Loucy (cell line): ENCODE results near the gene DMWD.

Experiments
- H2AFZ ChIP-seq: fragments of 200-600 bp; sonication (generic); 2 replicates; pipeline ENCODE4 v1.6.0; 2016; ENCODE audit warnings: antibody characterized with exemption, mild to moderate bottlenecking, low read length, moderate library complexity
- H3F3A ChIP-seq: fragments of 200-600 bp; 2 replicates; pipeline ENCODE4 v1.6.0; 2016; ENCODE audit warnings: antibody characterized with exemption, low read depth, mild to moderate bottlenecking
- H3K27me3 ChIP-seq: fragments of 200-600 bp; sonication (generic); 2 replicates; pipeline ENCODE4 v1.6.1; 2014; ENCODE audit warnings: low read length, mild to moderate bottlenecking; ENCODE audit not compliant: insufficient read depth, poor library complexity, severe bottlenecking
- H3K36me3 ChIP-seq: fragments of 200-600 bp; sonication (generic); 2 replicates; pipeline ENCODE4 v1.6.1; 2016; ENCODE audit warnings: low read length; ENCODE audit not compliant: insufficient read depth
- H3K4me1 ChIP-seq: fragments of 200-600 bp; sonication (generic); 2 replicates; pipeline ENCODE4 v1.5.1; 2014; ENCODE audit warnings: low read length, mild to moderate bottlenecking; ENCODE audit not compliant: insufficient read depth, poor library complexity, severe bottlenecking
- H3K4me2 ChIP-seq: fragments of 200-600 bp; sonication (generic); 2 replicates; pipeline ENCODE4 v1.6.0; 2014; ENCODE audit warnings: antibody characterized with exemption, low read length, low read depth, mild to moderate bottlenecking; ENCODE audit not compliant: poor library complexity, severe bottlenecking
- H3K4me3 ChIP-seq: fragments of 200-600 bp; sonication (generic); 2 replicates; pipeline ENCODE4 v1.5.1; 2014; ENCODE audit warnings: low read length, mild to moderate bottlenecking, mixed read lengths; ENCODE audit not compliant: poor library complexity, severe bottlenecking
- H3K79me2 ChIP-seq: fragments of 200-600 bp; sonication (generic); 2 replicates; pipeline ENCODE4 v1.6.1; 2014; ENCODE audit warnings: low read length; ENCODE audit not compliant: insufficient read depth
- H3K9ac ChIP-seq: fragments of 200-600 bp; sonication (generic); 2 replicates; pipeline ENCODE4 v1.6.0; 2014; ENCODE audit warnings: mild to moderate bottlenecking, low read depth, low read length, moderate library complexity; ENCODE audit not compliant: poor library complexity, severe bottlenecking
- H3K9me2 ChIP-seq: fragments of 200-600 bp; sonication (generic); replicated peaks from 2 replicates; pipeline ENCODE4 v1.6.1; 2016; ENCODE audit warnings: low read depth, low read length, mixed read lengths
- H3K9me3 ChIP-seq: fragments of 200-600 bp; sonication (generic); 2 replicates; pipeline ENCODE4 v1.6.1; 2014; ENCODE audit warnings: mild to moderate bottlenecking, antibody characterized with exemption, low read length, low read depth; ENCODE audit not compliant: insufficient read depth
- H4K20me1 ChIP-seq: fragments of 200-600 bp; sonication (generic); 2 replicates; pipeline ENCODE4 v1.6.0; 2014; ENCODE audit warnings: antibody characterized with exemption, low read length, mild to moderate bottlenecking; ENCODE audit not compliant: insufficient read depth, poor library complexity, severe bottlenecking
- EZH2phosphoT487 ChIP-seq: fragments of 200-600 bp; IDR thresholded peaks from 2 replicates; pipeline ENCODE4 v1.6.1; 2018; ENCODE audit warnings: antibody characterized with exemption, mild to moderate bottlenecking, moderate library complexity, borderline replicate concordance
- TF ChIP-seq, protein P1 (sequence below): fragments of 200-600 bp; sonication (generic); conservative IDR thresholded peaks from 2 replicates; pipeline ENCODE4 v1.5.1; 2014; ENCODE audit warnings: mild to moderate bottlenecking, antibody characterized with exemption, low read length

Gene DMWD

DNA sequence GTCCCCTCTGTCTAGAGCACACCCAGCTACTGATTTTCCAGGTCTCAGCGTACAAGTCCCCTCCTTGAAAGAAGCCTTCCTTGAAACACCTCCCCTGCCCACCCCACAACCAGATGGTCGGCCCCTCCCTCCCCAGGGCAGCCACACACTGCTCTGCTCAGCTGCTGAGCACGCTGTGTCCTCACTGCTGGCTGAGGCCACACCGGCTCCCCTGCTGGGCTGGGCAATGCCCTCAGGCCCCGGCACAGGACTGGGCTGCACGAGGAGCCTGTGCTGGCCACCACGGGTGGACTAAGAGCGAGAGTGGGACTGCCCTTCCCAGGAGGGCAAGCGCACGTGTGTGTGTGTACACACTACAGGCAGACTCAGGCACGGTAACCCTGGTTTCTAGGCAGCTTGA is 34.3 kb upstream of the DMWD start:
- Histone ChIP-seq H3K4me3 (no peak overlapping the region), H3K9me3 (no peaks in the 10 kb centered on the region), H3K4me1 (no peaks in the 10 kb centered on the region), H3F3A (no peaks in the 10 kb centered on the region), H3K4me2 (no peak overlapping the region), H2AFZ (no peak overlapping the region), H3K9me2 (no peaks in the 10 kb centered on the region), H3K36me3 (peaks cover 84% of the 10 kb centered on the region; the same call in 1 of the 2 replicates), H3K79me2 (no peaks in the 10 kb centered on the region), H3K9ac (no peak overlapping the region), H4K20me1 (no peaks in the 10 kb centered on the region), H3K27me3 (no peaks in the 10 kb centered on the region)
- TF ChIP-seq, protein P1, sequence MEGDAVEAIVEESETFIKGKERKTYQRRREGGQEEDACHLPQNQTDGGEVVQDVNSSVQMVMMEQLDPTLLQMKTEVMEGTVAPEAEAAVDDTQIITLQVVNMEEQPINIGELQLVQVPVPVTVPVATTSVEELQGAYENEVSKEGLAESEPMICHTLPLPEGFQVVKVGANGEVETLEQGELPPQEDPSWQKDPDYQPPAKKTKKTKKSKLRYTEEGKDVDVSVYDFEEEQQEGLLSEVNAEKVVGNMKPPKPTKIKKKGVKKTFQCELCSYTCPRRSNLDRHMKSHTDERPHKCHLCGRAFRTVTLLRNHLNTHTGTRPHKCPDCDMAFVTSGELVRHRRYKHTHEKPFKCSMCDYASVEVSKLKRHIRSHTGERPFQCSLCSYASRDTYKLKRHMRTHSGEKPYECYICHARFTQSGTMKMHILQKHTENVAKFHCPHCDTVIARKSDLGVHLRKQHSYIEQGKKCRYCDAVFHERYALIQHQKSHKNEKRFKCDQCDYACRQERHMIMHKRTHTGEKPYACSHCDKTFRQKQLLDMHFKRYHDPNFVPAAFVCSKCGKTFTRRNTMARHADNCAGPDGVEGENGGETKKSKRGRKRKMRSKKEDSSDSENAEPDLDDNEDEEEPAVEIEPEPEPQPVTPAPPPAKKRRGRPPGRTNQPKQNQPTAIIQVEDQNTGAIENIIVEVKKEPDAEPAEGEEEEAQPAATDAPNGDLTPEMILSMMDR: no peak
- TF ChIP-seq EZH2phosphoT487: no peak

DNA sequence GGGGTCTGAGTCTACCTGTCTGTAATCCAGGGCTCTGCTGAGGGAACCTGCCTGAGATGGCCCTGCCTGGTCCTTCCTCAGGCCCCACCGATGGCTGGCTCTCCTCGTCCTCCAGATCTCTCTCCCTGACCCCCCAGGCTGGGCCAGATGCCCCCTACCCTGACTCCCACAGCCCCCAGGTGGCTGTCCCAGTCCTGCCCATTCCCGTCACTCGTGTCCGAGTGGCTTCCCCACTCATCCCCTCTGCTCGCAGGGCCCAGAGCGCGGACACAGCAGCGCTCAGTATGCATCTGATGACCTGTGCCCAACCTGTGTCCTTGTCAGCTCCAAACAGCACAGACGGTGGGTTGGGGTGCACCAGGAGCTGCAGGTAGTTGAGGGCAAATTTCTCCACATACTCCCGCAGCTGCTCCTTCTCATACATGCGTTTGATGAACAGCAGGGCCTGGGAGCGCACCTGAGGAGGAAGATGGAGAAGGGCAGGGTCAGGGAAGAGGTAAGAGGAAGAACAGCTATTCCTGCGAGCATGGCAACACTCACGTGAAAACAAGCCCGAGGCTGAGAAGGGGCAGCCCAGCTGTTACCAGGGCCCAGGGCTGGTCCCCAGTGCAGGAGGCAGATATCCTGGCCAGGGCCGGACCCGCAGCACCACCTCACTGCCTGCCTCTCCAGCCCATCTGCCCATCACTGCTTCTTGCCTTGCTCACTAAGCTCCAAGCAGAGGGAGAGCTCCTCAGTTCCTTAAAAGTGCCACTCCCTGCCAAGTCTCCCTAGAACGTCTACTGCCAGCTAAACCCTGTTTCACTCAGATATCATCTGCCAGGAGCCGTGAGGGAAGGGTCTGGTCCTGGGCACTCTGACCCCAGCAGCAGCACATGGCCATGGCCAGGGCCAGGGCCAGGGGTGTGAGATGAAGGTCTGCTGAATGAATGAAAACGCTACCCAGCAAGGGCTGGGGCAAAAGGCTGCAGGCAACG is 33.6 kb upstream of the DMWD start:
- no peak for TF ChIP-seq EZH2phosphoT487
- TF ChIP-seq, protein P1: no peak
- no peak overlapping the region for H2AFZ ChIP-seq
- H3K79me2 ChIP-seq: no peaks in the 10 kb centered on the region
- no peaks in the 10 kb centered on the region for H3K9me2 ChIP-seq
- no peaks in the 10 kb centered on the region for H3K9me3 ChIP-seq
- H3F3A ChIP-seq: no peaks in the 10 kb centered on the region
- H3K27me3 ChIP-seq: no peaks in the 10 kb centered on the region
- H3K36me3 ChIP-seq: peaks cover 77% of the 10 kb centered on the region; the same call in 1 of the 2 replicates
- no peaks in the 10 kb centered on the region for H3K4me1 ChIP-seq
- H3K4me2 ChIP-seq: no peak overlapping the region
- no peak overlapping the region for H3K4me3 ChIP-seq
- H3K9ac ChIP-seq: no peak overlapping the region
- no peaks in the 10 kb centered on the region for H4K20me1 ChIP-seq

DNA sequence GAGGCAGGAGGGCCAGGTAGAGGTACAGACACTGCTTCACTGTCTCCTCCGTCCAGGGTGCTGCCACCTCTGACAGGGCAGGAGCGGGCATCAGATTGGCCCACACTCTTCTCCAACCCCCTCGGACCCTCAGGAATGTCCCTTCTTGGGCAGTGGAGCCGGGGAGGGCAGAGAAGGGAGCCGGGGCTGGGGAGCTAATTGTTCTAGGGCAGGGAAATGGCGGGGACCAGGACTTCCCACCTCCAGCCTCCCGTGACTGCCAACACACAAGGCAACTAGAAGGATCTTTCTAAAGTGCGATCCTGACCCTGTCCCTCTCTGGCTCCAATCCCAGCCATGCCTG is 32.6 kb upstream of the DMWD start:
- Histone ChIP-seq H3K9ac (no peak overlapping the region), H2AFZ (no peak overlapping the region), H4K20me1 (peaks cover 2% of the 10 kb centered on the region), H3K4me3 (no peak overlapping the region), H3F3A (no peaks in the 10 kb centered on the region), H3K4me1 (no peaks in the 10 kb centered on the region), H3K9me3 (no peaks in the 10 kb centered on the region), H3K79me2 (no peaks in the 10 kb centered on the region), H3K36me3 (peaks cover 75% of the 10 kb centered on the region; the same call in 1 of the 2 replicates), H3K9me2 (no peaks in the 10 kb centered on the region), H3K27me3 (no peaks in the 10 kb centered on the region), H3K4me2 (no peak overlapping the region)
- TF ChIP-seq, protein P1: no peak
- TF ChIP-seq EZH2phosphoT487: no peak
